ENCODE data around the gene VDAC2.

DNA sequence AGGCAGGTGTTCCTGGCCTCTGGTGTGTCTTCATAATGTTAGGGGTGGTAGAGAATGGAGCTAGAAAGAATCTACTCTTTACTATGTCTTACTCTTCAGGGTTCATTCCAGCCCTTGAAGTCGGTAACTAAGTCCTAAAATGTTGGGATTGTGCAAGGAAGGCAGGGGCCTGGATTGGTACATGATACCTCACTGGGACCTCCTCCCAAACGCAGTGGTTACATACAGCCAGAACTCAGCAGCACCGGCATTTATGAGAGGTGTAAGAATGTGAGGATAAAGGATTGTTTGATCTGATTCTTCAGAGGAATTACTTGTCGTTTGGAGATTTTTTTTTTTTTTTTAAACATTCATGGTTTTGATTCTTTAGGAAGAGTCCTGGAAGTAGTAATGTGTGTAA is 18.2 kb downstream of the VDAC2 start:
- TF ChIP-seq, protein P1, sequence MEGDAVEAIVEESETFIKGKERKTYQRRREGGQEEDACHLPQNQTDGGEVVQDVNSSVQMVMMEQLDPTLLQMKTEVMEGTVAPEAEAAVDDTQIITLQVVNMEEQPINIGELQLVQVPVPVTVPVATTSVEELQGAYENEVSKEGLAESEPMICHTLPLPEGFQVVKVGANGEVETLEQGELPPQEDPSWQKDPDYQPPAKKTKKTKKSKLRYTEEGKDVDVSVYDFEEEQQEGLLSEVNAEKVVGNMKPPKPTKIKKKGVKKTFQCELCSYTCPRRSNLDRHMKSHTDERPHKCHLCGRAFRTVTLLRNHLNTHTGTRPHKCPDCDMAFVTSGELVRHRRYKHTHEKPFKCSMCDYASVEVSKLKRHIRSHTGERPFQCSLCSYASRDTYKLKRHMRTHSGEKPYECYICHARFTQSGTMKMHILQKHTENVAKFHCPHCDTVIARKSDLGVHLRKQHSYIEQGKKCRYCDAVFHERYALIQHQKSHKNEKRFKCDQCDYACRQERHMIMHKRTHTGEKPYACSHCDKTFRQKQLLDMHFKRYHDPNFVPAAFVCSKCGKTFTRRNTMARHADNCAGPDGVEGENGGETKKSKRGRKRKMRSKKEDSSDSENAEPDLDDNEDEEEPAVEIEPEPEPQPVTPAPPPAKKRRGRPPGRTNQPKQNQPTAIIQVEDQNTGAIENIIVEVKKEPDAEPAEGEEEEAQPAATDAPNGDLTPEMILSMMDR (IDR thresholded peaks at IDR 0.05), result no peak
- no peak for TF ChIP-seq POLR2A (IDR thresholded peaks at IDR 0.05)
